ENCODE measurements around the gene STRADA.

STRADA gene

DNA sequence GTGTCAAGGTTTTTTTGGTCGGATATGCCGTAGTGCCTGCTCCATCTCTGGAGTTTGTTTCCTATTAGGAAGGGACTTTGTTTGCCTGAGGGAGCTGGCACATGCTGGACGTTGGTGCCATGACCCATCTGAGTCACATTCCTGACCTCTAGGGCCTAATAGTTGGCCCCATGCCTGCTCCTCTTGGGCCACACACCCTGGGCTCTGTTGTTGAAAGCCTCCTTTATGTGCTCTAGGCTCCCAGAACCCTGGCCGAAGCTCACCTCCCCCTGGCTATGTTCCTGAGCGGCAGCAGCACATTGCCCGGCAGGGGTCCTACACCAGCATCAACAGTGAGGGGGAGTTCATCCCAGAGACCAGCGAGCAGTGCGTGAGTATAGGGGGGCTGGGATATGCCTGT lies 60.1 kb downstream of the STRADA start:
- Histone ChIP-seq H3K9me3 (ENCODE audit: insufficient read depth, low read length) (no peaks in the 10 kb centered on the region), H3K36me3 (ENCODE audit: insufficient read depth, insufficient read length, low read length) (peaks cover 58% of the 10 kb centered on the region), H3K27me3 (ENCODE audit: insufficient read depth, insufficient read length) (no peaks in the 10 kb centered on the region), H3K4me3 (ENCODE audit: insufficient read length, low read depth) (no peak overlapping the region), H3K4me1 (ENCODE audit: insufficient read depth, insufficient read length) (no peaks in the 10 kb centered on the region), H3K9ac (ENCODE audit: insufficient read length, low read depth) (no peak overlapping the region)
- no peak for DNase-seq (ENCODE audit: low read depth, low spot score)
- no peak for TF ChIP-seq ZNF274 (IDR thresholded peaks at IDR 0.05; ENCODE audit: low read depth, low read length)
- no peak for TF ChIP-seq YY1 (IDR thresholded peaks at IDR 0.05; ENCODE audit: insufficient read depth, insufficient read length)
- TF ChIP-seq SUZ12 (IDR thresholded peaks at IDR 0.05; ENCODE audit: extremely low read depth, insufficient read depth, insufficient read length), result no peak

DNA sequence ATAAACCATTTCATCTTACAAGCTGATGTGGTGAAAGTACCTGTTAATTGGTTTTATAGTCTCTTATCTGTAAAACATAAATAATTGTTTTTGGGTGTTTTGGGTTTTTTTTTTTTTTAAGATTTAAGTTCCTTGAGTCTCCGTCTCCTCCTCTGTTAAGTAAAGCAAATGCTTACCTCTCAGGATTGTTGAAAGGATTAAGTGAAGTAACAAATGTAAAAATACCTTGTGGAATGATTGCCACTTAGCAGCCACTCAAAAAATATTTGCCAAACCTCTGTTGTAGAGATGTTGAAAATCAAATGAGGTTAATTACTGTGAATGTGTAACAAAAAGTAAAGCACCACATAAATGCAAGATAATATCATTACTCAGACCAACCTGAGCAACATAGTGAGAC lies 60.9 kb downstream of the STRADA start:
- H3K9me3 ChIP-seq (ENCODE audit: insufficient read depth, low read length), result no peaks in the 10 kb centered on the region
- no peaks in the 10 kb centered on the region for H3K27me3 ChIP-seq (ENCODE audit: insufficient read depth, insufficient read length)
- no peak for TF ChIP-seq SUZ12 (IDR thresholded peaks at IDR 0.05; ENCODE audit: extremely low read depth, insufficient read depth, insufficient read length)
- TF ChIP-seq YY1 (IDR thresholded peaks at IDR 0.05; ENCODE audit: insufficient read depth, insufficient read length), result no peak
- TF ChIP-seq ZNF274 (IDR thresholded peaks at IDR 0.05; ENCODE audit: low read depth, low read length), result no peak
- peaks cover 56% of the 10 kb centered on the region for H3K36me3 ChIP-seq (ENCODE audit: insufficient read depth, insufficient read length, low read length)
- no peak overlapping the region for H3K9ac ChIP-seq (ENCODE audit: insufficient read length, low read depth)
- DNase-seq (ENCODE audit: low read depth, low spot score), result no peak
- H3K4me3 ChIP-seq (ENCODE audit: insufficient read length, low read depth), result no peak overlapping the region
- peaks cover under 1% of the 10 kb centered on the region for H3K4me1 ChIP-seq (ENCODE audit: insufficient read depth, insufficient read length)

DNA sequence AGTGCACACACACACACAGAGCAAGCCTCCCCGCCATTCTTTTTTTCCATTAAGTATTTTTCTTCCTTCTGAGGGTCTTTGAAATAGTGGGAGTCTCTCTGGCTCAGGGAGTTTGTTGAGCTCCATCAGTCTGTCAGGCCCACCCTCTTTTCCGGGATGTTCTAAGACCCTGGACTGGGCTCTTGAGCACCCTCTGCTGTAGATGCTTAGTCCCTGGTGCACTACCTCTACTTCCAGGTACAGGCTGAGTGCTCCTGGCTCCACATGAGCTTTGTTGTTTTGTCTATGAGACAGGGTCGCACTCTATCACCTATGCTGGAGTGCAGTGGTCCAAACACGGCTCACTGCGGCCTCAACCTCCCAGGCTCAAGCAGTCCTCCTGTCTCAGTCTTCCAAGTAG lies 62.4 kb downstream of the STRADA start:
- Histone ChIP-seq H3K4me1 (ENCODE audit: insufficient read depth, insufficient read length) (peaks cover 6% of the 10 kb centered on the region), H3K4me3 (ENCODE audit: insufficient read length, low read depth) (no peak overlapping the region), H3K36me3 (ENCODE audit: insufficient read depth, insufficient read length, low read length) (peaks cover 47% of the 10 kb centered on the region), H3K9ac (ENCODE audit: insufficient read length, low read depth) (no peak overlapping the region), H3K9me3 (ENCODE audit: insufficient read depth, low read length) (no peaks in the 10 kb centered on the region), H3K27me3 (ENCODE audit: insufficient read depth, insufficient read length) (no peaks in the 10 kb centered on the region)
- DNase-seq (ENCODE audit: low read depth, low spot score), result no peak
- TF ChIP-seq ZNF274 (IDR thresholded peaks at IDR 0.05; ENCODE audit: low read depth, low read length), result no peak
- TF ChIP-seq SUZ12 (IDR thresholded peaks at IDR 0.05; ENCODE audit: extremely low read depth, insufficient read depth, insufficient read length), result no peak
- TF ChIP-seq YY1 (IDR thresholded peaks at IDR 0.05; ENCODE audit: insufficient read depth, insufficient read length), result no peak

DNA sequence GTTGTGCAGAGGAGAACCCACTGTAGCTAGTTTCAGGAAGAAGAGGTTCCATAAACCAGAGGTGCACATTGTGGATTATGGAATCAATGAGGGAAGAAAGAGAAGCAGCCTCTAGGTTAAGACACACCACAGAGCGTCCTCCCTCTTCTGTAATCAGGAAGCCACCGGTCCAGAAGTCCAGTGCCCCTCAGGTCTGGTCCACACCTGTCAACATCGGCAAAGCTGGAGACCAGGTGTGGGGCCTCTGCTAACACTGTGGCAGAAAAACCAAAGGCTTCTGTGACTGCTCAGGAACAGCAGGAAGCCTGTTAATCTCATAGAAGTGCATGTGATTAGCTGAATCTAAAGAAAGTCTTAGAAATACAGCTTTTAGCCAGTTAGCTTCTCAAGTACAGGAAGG lies 65.0 kb downstream of the STRADA start:
- TF ChIP-seq ZNF274 (IDR thresholded peaks at IDR 0.05; ENCODE audit: low read depth, low read length) (no peak), YY1 (IDR thresholded peaks at IDR 0.05; ENCODE audit: insufficient read depth, insufficient read length) (no peak)
- no peaks in the 10 kb centered on the region for H3K27me3 ChIP-seq (ENCODE audit: insufficient read depth, insufficient read length)
- DNase-seq (ENCODE audit: low read depth, low spot score), result no peak
- H3K4me3 ChIP-seq (ENCODE audit: insufficient read length, low read depth), result no peak overlapping the region
- H3K36me3 ChIP-seq (ENCODE audit: insufficient read depth, insufficient read length, low read length), result peaks cover 34% of the 10 kb centered on the region
- H3K9me3 ChIP-seq (ENCODE audit: insufficient read depth, low read length), result no peaks in the 10 kb centered on the region
- peaks cover 6% of the 10 kb centered on the region for H3K4me1 ChIP-seq (ENCODE audit: insufficient read depth, insufficient read length)
- H3K9ac ChIP-seq (ENCODE audit: insufficient read length, low read depth), result no peak overlapping the region

DNA sequence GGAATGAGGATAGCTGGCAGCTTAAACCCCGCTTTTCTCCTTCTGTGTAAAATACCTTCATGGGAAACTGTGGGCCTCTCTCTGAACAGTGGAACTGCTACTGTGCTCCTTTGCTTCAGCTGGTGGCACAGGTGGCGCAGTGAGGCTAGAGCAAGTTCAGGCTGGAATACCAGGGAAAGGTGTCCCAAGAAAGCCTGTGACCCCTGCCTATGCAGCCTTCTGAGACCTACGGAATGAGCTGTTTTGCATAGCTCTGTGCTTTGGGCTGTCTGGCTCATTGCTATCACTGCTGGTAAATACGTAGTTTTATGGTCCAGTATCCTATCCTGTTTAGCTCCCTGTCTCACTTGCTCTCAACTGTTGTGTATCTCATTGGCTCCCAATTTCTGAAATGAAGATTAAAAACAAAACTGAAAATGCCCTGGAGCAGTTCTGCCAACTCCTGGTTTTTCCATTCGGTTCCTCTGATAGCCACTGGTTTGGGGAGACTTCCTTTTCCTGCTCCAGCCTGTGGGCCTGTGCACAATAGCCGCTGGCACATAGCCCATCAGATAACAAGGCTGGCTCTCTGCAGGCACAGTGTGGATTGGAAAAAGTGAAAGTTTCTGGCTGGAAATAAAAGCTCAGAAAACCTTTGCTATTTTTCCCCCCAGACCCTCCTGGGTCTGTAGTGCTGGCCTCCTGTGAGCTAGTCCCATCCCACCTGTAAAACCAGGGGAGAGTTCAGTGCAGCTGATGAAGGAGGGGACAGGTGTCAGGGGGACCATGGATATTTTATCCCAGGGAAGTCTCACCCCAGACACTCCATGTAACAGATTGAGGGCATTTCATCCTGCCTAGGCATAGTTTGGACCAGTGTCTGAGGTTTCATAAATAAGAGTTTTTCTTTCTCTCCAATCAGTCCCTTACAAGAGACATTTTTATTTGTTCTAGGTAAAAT lies 65.7 kb downstream of the STRADA start:
- Histone ChIP-seq H3K9ac (ENCODE audit: insufficient read length, low read depth) (no peak overlapping the region), H3K4me3 (ENCODE audit: insufficient read length, low read depth) (no peak overlapping the region), H3K27me3 (ENCODE audit: insufficient read depth, insufficient read length) (no peaks in the 10 kb centered on the region), H3K4me1 (ENCODE audit: insufficient read depth, insufficient read length) (peaks cover 6% of the 10 kb centered on the region), H3K36me3 (ENCODE audit: insufficient read depth, insufficient read length, low read length) (peaks cover 34% of the 10 kb centered on the region), H3K9me3 (ENCODE audit: insufficient read depth, low read length) (no peaks in the 10 kb centered on the region)
- no peak for TF ChIP-seq ZNF274 (IDR thresholded peaks at IDR 0.05; ENCODE audit: low read depth, low read length)
- DNase-seq (ENCODE audit: low read depth, low spot score), result no peak

DNA sequence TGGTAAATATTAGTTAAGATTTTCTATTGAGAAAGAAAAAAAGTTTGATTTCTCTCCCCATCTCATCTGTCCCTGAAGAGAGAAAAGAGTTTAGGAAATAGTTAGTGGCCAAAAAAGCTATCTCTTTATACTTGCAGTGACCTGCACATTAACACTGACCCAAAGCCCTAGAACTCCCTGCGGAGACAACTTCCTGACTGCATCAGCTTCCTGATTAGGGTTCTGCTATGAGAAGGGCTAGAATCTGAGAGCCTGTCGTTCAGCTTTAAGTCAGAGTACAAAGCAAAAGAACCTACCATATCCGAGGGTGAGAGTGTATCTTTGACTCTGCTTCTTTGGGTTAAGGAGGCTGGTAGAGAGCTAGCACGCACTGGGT lies 66.4 kb downstream of the STRADA start:
- no peak for DNase-seq (ENCODE audit: low read depth, low spot score)

DNA sequence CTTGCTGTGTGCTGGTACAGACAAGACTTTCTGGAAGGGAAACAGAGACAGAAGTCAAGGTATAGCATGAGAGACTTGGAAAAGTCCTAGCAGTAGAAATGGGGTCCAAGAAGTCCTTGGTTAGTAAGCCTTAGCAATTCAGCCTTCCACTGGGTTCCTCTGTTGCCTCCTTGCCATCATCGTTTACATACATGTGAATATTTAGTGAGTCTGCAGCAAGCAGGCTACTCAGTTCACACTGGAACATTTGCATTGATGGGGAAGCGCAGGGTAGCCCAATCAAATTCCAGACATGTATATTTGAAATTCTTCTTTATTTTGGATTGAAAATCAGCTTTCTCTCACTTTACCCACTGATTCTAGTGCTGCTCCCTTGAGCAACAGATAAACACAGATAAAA lies 68.7 kb downstream of the STRADA start:
- Histone ChIP-seq H3K4me1 (ENCODE audit: insufficient read depth, insufficient read length) (peaks cover 6% of the 10 kb centered on the region), H3K36me3 (ENCODE audit: insufficient read depth, insufficient read length, low read length) (peaks cover 52% of the 10 kb centered on the region), H3K27me3 (ENCODE audit: insufficient read depth, insufficient read length) (no peaks in the 10 kb centered on the region), H3K9ac (ENCODE audit: insufficient read length, low read depth) (no peak overlapping the region), H3K4me3 (ENCODE audit: insufficient read length, low read depth) (no peak overlapping the region), H3K9me3 (ENCODE audit: insufficient read depth, low read length) (no peaks in the 10 kb centered on the region)
- no peak for DNase-seq (ENCODE audit: low read depth, low spot score)
- TF ChIP-seq YY1 (IDR thresholded peaks at IDR 0.05; ENCODE audit: insufficient read depth, insufficient read length), result no peak
- no peak for TF ChIP-seq SUZ12 (IDR thresholded peaks at IDR 0.05; ENCODE audit: extremely low read depth, insufficient read depth, insufficient read length)
- no peak for TF ChIP-seq ZNF274 (IDR thresholded peaks at IDR 0.05; ENCODE audit: low read depth, low read length)

More for the DNA sequence above, 66.4 kb downstream of the STRADA start:
- no peak for TF ChIP-seq SUZ12 (IDR thresholded peaks at IDR 0.05; ENCODE audit: extremely low read depth, insufficient read depth, insufficient read length)
- TF ChIP-seq ZNF274 (IDR thresholded peaks at IDR 0.05; ENCODE audit: low read depth, low read length), result no peak
- TF ChIP-seq YY1 (IDR thresholded peaks at IDR 0.05; ENCODE audit: insufficient read depth, insufficient read length), result no peak
- H3K27me3 ChIP-seq (ENCODE audit: insufficient read depth, insufficient read length), result no peaks in the 10 kb centered on the region
- H3K36me3 ChIP-seq (ENCODE audit: insufficient read depth, insufficient read length, low read length), result peaks cover 37% of the 10 kb centered on the region
- H3K4me3 ChIP-seq (ENCODE audit: insufficient read length, low read depth), result no peak overlapping the region
- no peak overlapping the region for H3K9ac ChIP-seq (ENCODE audit: insufficient read length, low read depth)
- H3K9me3 ChIP-seq (ENCODE audit: insufficient read depth, low read length), result no peaks in the 10 kb centered on the region
- peaks cover 6% of the 10 kb centered on the region for H3K4me1 ChIP-seq (ENCODE audit: insufficient read depth, insufficient read length)
